ENCODE data around the gene RFX1.
"Not testable (repeated sequence)": the region's sequence is repeated elsewhere in the genome, so short reads cannot be mapped to it uniquely, and the experiment has no call there.

The RFX1 gene

DNA sequence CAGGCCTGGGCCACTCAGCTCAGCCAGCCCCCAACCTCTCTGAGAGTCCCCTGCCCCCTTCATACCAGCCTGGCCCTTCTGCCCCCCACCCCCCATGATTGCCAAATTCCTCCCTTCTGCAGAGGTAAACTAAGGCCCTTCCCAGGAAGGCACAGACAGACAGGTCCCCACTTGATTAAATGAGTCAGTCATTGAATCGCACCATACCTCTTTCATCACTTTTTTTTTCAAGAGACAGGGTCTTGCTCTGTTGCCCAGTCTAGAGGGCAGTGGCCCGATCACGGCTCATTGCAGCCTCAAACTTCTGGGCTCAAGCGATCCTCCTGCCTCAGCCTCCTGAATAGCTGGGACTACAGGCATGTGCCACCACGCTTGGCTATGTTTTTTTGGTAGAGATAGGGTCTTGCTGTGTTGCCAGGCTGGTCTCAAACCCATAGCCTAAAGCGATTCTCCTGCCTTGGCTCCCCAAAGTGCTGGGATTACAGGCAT is 73.9 kb downstream of the RFX1 start:
- H3K36me3 ChIP-seq (ENCODE audit: control insufficient read depth, insufficient read depth, low read length), result peaks cover 14% of the 10 kb centered on the region
- H3K4me3 ChIP-seq (ENCODE audit: low read depth, low read length), result no peak overlapping the region
- peaks cover 2% of the 10 kb centered on the region for H3K4me1 ChIP-seq (ENCODE audit: control insufficient read depth, insufficient read depth, low read length)
- no peak overlapping the region for H3K9ac ChIP-seq (ENCODE audit: low read depth, low read length)
- no peaks in the 10 kb centered on the region for H3K27me3 ChIP-seq (ENCODE audit: control insufficient read depth, insufficient read depth, low read length)
- H3K9me3 ChIP-seq (ENCODE audit: control insufficient read depth, insufficient read depth, low read length), result no peaks in the 10 kb centered on the region

DNA sequence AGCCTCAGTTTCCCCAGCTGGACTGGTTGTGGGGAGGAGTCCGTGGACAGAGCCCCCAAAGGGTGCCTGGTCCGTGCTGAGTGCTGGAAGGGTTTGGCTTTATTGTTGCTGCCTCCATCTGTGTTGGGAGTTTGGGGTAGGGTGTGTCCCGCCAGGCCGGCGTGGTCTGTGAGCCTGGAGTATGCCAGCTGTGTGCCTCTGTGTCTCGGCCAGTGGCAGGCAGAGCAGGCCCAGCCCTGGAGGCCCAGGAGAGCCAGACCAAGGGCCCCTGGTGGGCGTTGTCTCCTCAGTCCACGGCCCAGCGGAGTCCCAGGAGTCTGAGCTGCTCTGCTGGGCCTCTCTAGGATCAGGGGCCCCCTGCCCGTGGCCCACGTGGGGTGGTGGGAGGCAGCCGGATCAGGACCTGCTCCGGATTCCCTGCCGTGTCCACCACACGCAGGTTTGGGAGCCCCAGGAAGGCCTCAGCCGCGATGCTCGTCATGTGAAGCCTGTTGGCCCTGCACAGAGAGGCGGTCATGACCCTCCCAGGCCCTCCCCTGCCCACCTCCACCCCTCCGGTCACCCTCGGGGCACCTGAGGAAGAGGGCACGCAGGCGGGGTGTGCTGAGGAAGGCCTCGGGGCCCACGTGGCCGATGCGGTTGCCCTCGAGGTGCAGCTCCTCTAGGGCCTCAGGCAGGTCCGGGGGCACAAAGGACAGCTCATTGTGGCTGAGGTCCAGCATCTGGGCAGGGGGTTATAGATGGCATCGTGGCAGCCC is 74.5 kb downstream of the RFX1 start:
- Histone ChIP-seq H3K36me3 (ENCODE audit: control insufficient read depth, insufficient read depth, low read length) (peaks cover 20% of the 10 kb centered on the region), H3K4me1 (ENCODE audit: control insufficient read depth, insufficient read depth, low read length) (peaks cover 2% of the 10 kb centered on the region), H3K27me3 (ENCODE audit: control insufficient read depth, insufficient read depth, low read length) (no peaks in the 10 kb centered on the region), H3K4me3 (ENCODE audit: low read depth, low read length) (no peak overlapping the region), H3K9ac (ENCODE audit: low read depth, low read length) (no peak overlapping the region), H3K9me3 (ENCODE audit: control insufficient read depth, insufficient read depth, low read length) (no peaks in the 10 kb centered on the region)

DNA sequence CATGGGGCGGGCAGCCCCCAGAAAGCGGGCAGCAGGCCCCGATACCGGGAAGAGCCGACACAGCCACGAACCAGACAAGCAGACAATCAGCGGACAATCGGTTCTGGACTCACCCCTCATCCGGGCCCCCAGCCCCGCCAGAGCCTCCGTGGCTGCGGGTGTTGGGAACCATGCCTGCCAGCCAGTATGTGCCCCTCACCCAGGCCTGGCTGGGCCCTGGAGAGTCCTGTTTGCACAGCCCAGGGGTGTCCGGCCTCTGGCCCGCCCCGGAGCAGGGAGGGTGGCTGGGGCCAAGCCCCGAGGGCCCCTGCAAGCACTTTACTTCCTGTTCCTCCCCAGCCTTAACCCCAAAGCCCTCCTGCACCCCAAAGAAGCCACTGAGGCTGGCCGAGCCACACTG is 75.7 kb downstream of the RFX1 start:
- Histone ChIP-seq H3K9ac (ENCODE audit: low read depth, low read length) (no peak overlapping the region), H3K27me3 (ENCODE audit: control insufficient read depth, insufficient read depth, low read length) (no peaks in the 10 kb centered on the region), H3K4me1 (ENCODE audit: control insufficient read depth, insufficient read depth, low read length) (no peaks in the 10 kb centered on the region), H3K36me3 (ENCODE audit: control insufficient read depth, insufficient read depth, low read length) (peaks cover 26% of the 10 kb centered on the region), H3K4me3 (ENCODE audit: low read depth, low read length) (no peak overlapping the region), H3K9me3 (ENCODE audit: control insufficient read depth, insufficient read depth, low read length) (no peaks in the 10 kb centered on the region)

DNA sequence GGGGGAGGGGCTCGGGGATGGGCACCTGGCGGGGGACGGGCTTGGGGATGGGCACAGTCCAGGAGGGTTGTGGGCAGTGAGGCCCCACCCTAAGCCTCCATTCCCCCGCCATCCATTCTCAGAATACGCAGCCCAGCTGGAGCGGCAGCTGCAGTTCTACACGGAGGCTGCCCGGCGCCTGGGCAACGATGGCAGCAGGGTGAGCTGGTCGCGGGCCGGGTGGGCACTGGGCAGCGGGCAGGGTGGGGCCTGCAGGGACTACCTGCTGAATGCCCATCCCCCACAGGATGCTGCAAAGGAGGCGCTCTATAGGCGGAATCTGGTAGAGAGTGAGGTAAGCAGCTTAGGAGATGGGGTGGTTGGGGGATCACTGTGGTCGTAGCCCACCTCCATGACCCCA is 76.2 kb downstream of the RFX1 start:
- Histone ChIP-seq H3K9me3 (ENCODE audit: control insufficient read depth, insufficient read depth, low read length) (no peaks in the 10 kb centered on the region), H3K27me3 (ENCODE audit: control insufficient read depth, insufficient read depth, low read length) (no peaks in the 10 kb centered on the region), H3K4me3 (ENCODE audit: low read depth, low read length) (no peak overlapping the region), H3K9ac (ENCODE audit: low read depth, low read length) (no peak overlapping the region), H3K36me3 (ENCODE audit: control insufficient read depth, insufficient read depth, low read length) (peaks cover 26% of the 10 kb centered on the region), H3K4me1 (ENCODE audit: control insufficient read depth, insufficient read depth, low read length) (no peaks in the 10 kb centered on the region)

DNA sequence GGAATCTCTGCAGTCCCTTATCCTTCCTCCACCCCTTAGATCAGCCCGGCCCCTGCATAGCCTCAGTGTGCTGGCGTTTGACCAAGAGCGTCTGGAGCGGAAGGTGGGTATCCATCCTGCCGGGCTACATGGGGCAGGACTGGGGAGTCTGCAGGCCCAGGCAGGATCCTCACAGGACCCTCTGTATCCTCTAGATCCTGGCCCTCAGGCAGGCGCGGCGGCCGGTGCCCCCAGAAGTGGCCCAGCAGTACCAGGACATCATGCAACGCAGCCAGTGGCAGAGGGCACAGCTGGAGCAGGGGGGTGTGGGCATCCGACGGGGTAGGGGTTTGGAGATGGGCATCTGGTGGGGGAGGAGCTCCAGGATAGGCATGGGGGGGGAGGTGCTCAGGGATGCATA is 76.8 kb downstream of the RFX1 start:
- no peak overlapping the region for H3K4me3 ChIP-seq (ENCODE audit: low read depth, low read length)
- H3K36me3 ChIP-seq (ENCODE audit: control insufficient read depth, insufficient read depth, low read length), result peaks cover 26% of the 10 kb centered on the region
- no peak overlapping the region for H3K9ac ChIP-seq (ENCODE audit: low read depth, low read length)
- no peaks in the 10 kb centered on the region for H3K9me3 ChIP-seq (ENCODE audit: control insufficient read depth, insufficient read depth, low read length)
- H3K4me1 ChIP-seq (ENCODE audit: control insufficient read depth, insufficient read depth, low read length), result no peaks in the 10 kb centered on the region
- no peaks in the 10 kb centered on the region for H3K27me3 ChIP-seq (ENCODE audit: control insufficient read depth, insufficient read depth, low read length)

DNA sequence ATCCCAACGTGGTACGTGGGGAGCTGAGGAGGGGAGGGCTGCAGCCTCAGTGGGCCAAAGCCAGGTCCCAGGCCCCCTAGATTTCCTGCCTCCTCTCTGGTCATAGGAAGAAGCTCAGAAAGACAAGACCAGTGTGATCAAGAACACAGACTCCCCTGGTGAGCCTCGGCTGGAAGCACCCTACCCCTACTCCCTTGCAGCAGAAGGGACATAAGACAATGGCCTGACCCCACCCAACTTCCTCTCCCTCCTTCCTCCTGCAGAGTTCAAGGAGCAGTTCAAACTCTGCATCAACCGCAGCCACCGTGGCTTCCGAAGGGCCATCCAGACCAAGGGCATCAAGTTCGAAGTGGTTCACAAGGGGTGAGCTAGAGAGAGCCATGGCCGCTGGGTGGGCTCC is 79.4 kb downstream of the RFX1 start:
- H3K36me3 ChIP-seq (ENCODE audit: control insufficient read depth, insufficient read depth, low read length), result peaks cover 37% of the 10 kb centered on the region
- H3K4me3 ChIP-seq (ENCODE audit: low read depth, low read length), result no peak overlapping the region
- H3K4me1 ChIP-seq (ENCODE audit: control insufficient read depth, insufficient read depth, low read length), result no peaks in the 10 kb centered on the region
- no peak overlapping the region for H3K9ac ChIP-seq (ENCODE audit: low read depth, low read length)
- no peaks in the 10 kb centered on the region for H3K9me3 ChIP-seq (ENCODE audit: control insufficient read depth, insufficient read depth, low read length)
- no peaks in the 10 kb centered on the region for H3K27me3 ChIP-seq (ENCODE audit: control insufficient read depth, insufficient read depth, low read length)

DNA sequence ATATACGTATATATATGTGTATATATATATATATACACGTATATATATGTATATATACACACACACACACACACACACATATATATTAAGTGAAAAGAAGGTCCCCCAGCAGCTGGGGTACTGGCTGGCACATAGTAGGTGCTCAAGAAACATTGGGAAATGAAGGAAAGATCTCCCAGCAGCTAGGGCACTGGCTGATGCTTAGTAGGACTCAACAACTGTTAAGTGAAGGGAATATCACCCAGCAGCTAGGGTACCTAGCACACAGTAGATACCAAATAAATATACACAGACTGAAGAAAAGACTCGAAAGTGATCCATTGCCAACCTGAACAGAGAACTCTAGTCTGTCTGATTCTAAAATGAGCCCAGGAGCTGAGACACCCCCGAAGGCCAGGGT is 80.1 kb downstream of the RFX1 start:
- no peak overlapping the region for H3K4me3 ChIP-seq (ENCODE audit: low read depth, low read length)
- H3K4me1 ChIP-seq (ENCODE audit: control insufficient read depth, insufficient read depth, low read length), result no peaks in the 10 kb centered on the region
- peaks cover 44% of the 10 kb centered on the region for H3K36me3 ChIP-seq (ENCODE audit: control insufficient read depth, insufficient read depth, low read length)
- no peaks in the 10 kb centered on the region for H3K9me3 ChIP-seq (ENCODE audit: control insufficient read depth, insufficient read depth, low read length)
- no peak overlapping the region for H3K9ac ChIP-seq (ENCODE audit: low read depth, low read length)
- no peaks in the 10 kb centered on the region for H3K27me3 ChIP-seq (ENCODE audit: control insufficient read depth, insufficient read depth, low read length)

DNA sequence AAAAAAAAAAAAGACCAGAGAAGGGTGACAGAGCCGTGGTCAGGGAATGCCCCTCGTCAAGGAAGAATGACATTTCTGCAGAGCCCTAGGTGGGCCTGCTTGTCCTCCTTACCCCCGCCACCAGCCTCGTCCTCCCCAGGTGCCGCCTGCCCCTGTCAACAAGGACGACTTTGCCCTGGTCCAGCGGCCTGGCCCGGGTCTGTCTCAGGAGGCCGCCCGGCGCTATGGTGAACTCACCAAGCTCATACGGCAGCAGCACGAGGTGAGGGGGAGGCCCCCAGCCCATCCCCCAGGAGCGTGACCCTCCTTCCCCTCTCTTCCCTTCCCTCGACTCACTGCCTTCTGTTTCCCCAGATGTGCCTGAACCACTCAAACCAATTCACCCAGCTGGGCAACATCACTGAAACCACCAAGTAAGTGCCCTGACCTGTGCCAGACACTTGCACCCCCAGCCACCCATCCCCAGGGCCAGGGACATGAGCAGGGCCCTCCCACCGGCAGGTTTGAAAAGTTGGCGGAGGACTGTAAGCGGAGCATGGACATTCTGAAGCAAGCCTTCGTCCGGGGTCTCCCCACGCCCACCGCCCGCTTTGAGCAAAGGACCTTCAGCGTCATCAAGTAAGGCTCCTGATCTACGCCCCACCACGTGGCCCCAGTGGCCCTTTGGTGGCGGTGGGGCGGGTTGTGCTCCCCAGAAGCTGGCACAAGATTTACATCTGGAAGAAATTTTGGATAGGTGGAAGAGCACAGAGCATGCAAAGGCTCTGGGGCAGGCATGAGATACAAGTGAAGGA is 82.7 kb downstream of the RFX1 start:
- Histone ChIP-seq H3K27me3 (ENCODE audit: control insufficient read depth, insufficient read depth, low read length) (no peaks in the 10 kb centered on the region), H3K9ac (ENCODE audit: low read depth, low read length) (no peak overlapping the region), H3K36me3 (ENCODE audit: control insufficient read depth, insufficient read depth, low read length) (peaks cover 53% of the 10 kb centered on the region), H3K9me3 (ENCODE audit: control insufficient read depth, insufficient read depth, low read length) (no peaks in the 10 kb centered on the region), H3K4me3 (ENCODE audit: low read depth, low read length) (no peak overlapping the region), H3K4me1 (ENCODE audit: control insufficient read depth, insufficient read depth, low read length) (no peaks in the 10 kb centered on the region)

DNA sequence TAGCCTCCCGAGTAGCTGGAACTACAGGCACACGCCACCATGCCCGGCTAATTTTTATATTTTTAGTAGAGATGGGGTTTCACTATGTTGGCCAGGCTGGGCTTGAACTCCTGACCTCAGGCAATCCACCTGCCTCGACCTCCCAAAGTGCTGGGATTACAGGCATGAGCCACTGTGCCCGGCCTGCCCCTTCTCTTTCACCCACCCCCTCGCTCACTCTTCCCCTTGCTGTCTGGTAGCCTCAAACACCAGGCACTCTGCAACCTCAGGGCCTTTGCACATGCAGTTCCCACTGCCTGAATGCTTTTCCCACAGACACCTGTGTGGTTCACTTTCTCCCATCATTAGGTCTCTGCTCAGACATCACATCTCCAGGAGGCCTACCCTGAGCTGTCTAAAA is 84.0 kb downstream of the RFX1 start:
- H3K36me3 ChIP-seq (ENCODE audit: control insufficient read depth, insufficient read depth, low read length), result peaks cover 45% of the 10 kb centered on the region
- H3K9me3 ChIP-seq (ENCODE audit: control insufficient read depth, insufficient read depth, low read length); H3K9ac ChIP-seq (ENCODE audit: low read depth, low read length); H3K4me3 ChIP-seq (ENCODE audit: low read depth, low read length); H3K27me3 ChIP-seq (ENCODE audit: control insufficient read depth, insufficient read depth, low read length); H3K4me1 ChIP-seq (ENCODE audit: control insufficient read depth, insufficient read depth, low read length): not testable (repeated sequence)

DNA sequence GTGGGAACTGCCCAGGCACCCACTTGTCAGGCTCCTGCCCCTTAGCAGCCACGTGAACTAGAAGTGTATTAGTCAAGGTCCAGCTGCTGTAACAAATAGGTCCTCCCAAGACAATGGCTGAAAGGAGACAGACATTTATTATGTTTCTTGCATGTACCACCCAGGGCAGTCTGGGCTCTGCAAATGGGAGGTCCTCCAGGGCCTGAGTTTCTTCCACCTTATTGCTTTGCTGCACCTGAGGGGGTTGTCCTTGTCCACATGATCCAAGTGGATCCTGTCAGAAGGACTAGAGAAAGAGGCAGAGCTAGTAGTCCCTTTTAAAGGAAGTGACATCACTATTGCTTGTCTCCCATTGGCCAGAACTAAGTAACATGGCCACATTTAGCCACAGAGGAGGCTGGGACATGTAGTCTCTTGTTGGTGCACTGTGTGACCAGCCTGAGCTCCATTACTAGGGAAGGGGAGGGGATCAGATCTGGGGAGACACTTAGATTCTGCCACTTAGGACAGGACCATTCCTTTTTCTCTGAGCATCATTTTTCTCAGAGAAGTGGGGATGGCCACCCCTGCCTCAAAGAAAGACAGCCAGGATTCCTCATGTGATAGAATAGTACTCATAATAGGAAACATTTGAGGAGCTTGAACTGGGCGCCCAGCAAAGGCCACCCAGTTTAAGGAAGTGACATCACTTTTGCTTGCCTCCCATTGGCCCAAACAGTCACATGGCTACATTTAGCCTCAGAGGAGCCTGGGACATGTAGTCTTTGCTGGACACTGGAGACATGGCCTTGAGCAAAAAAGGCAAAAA is 85.0 kb downstream of the RFX1 start:
- Histone ChIP-seq H3K4me1 (ENCODE audit: control insufficient read depth, insufficient read depth, low read length) (no peaks in the 10 kb centered on the region), H3K36me3 (ENCODE audit: control insufficient read depth, insufficient read depth, low read length) (peaks cover 35% of the 10 kb centered on the region)

DNA sequence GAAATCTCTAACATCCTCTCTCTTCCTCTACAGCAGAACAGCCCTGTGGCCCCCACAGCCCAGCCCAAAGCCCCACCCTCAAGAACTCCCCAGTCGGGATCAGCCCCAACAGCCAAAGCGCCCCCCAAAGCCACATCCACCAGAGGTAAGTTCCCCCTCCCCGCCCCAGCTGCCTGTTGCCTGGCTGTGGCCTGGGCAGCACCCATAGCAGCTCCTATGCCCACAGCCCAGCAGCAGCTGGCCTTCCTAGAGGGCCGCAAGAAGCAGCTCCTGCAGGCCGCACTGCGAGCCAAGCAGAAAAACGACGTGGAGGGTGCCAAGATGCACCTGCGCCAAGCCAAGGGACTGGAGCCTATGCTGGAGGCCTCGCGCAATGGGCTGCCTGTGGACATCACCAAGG is 85.6 kb downstream of the RFX1 start:
- Histone ChIP-seq H3K4me1 (ENCODE audit: control insufficient read depth, insufficient read depth, low read length) (no peaks in the 10 kb centered on the region), H3K9me3 (ENCODE audit: control insufficient read depth, insufficient read depth, low read length) (no peaks in the 10 kb centered on the region), H3K9ac (ENCODE audit: low read depth, low read length) (no peak overlapping the region), H3K27me3 (ENCODE audit: control insufficient read depth, insufficient read depth, low read length) (no peaks in the 10 kb centered on the region), H3K4me3 (ENCODE audit: low read depth, low read length) (no peak overlapping the region), H3K36me3 (ENCODE audit: control insufficient read depth, insufficient read depth, low read length) (peaks cover 34% of the 10 kb centered on the region)

More for the DNA sequence above, 85.0 kb downstream of the RFX1 start:
- Histone ChIP-seq H3K9me3 (ENCODE audit: control insufficient read depth, insufficient read depth, low read length) (no peaks in the 10 kb centered on the region), H3K27me3 (ENCODE audit: control insufficient read depth, insufficient read depth, low read length) (no peaks in the 10 kb centered on the region), H3K4me3 (ENCODE audit: low read depth, low read length) (no peak overlapping the region), H3K9ac (ENCODE audit: low read depth, low read length) (no peak overlapping the region)
